Endothelial cell of umbilical vein (primary cell): ENCODE data around the gene SCAPER. TPM values are rescaled to one million over a fixed set of nuclear protein-coding genes. Genes with fewer than 3 reads are reported as not detected.

Source experiments
- BruUV-seq: library from RNA; stranded (reverse); fragments of 400-500 nt; replicated peaks from 2 replicates; lab custom pipeline; 2021; lab: Mats Ljungman, UMichigan
- CTCF ChIA-PET: fragments of 300-600, 350-600 bp; sonication (Branson Sonifier 250); formaldehyde crosslinking; loops from one replicate; lab custom pipeline; 2021; ENCODE audit warnings: antibody characterized with exemption, inconsistent platforms; lab: Charles Lee
- POLR2A ChIA-PET: fragments of 300-600, 350-600 bp; sonication (Branson Sonifier 250); formaldehyde crosslinking; loops from one replicate; lab custom pipeline; 2021; ENCODE audit warnings: antibody characterized with exemption, inconsistent platforms; lab: Charles Lee
- DNase-seq: peaks from one replicate; pipeline ENCODE4 v3.0.0-alpha.2; 2011; ENCODE audit warnings: low read depth, low spot score
- FAIRE-seq: peaks from 2 replicates; lab custom pipeline; 2011; peaks lifted over from hg19 to GRCh38; lab: Jason Lieb, UNC
- H2AFZ ChIP-seq: 2 replicates; pipeline ENCODE4 v1.6.0; 2012; ENCODE audit warnings: low read depth, low read length, control low read depth, inconsistent platforms
- H3K27ac ChIP-seq: 2 replicates; pipeline ENCODE4 v1.5.1; 2011; ENCODE audit warnings: low read depth, mild to moderate bottlenecking, control low read depth, low read length, moderate library complexity; ENCODE audit not compliant: insufficient read depth
- H3K27me3 ChIP-seq, 2 experiments: 2 replicates each; pipeline versions ENCODE4 v1.6.0 to v1.6.1; 2011; ENCODE audit warnings: low read length in 2 of 2, mixed read lengths in 1 of 2; ENCODE audit not compliant: control insufficient read depth in 2 of 2, insufficient read depth in 2 of 2
- H3K36me3 ChIP-seq, 2 experiments: 2 replicates in 1 of 2; 3 replicates in 1 of 2; pipeline ENCODE4 v1.5.1; 2011; ENCODE audit warnings: low read length in 2 of 2, mild to moderate bottlenecking in 1 of 2, moderate library complexity in 1 of 2; ENCODE audit not compliant: control insufficient read depth in 2 of 2, insufficient read depth in 2 of 2; ENCODE audit errors: extremely low read depth in 1 of 2
- H3K4me1 ChIP-seq: 3 replicates; pipeline ENCODE4 v1.5.1; 2011; ENCODE audit warnings: mild to moderate bottlenecking, low read length; ENCODE audit not compliant: control insufficient read depth, insufficient read depth; ENCODE audit errors: extremely low read depth
- H3K4me2 ChIP-seq: 2 replicates; pipeline ENCODE4 v1.6.1; 2011; ENCODE audit warnings: low read length, control low read depth, mixed read lengths; ENCODE audit not compliant: insufficient read depth
- H3K4me3 ChIP-seq, 3 experiments: fragments of 200-600 bp in 1 of 3; sonication (generic), shearing (Covaris generic) in 1 of 3; replicated peaks in 1 of 3; 2 replicates each; pipeline ENCODE4 v1.5.1; 2011 to 2016; ENCODE audit warnings: control low read depth in 3 of 3, low read length in 3 of 3, mild to moderate bottlenecking in 2 of 3, inconsistent platforms in 1 of 3, low read depth in 1 of 3, moderate library complexity in 1 of 3; ENCODE audit not compliant: insufficient read depth in 1 of 3
- H3K79me2 ChIP-seq: 2 replicates; pipeline ENCODE4 v1.6.0; 2012; ENCODE audit warnings: low read length, inconsistent platforms; ENCODE audit not compliant: control insufficient read depth, insufficient read depth
- H3K9ac ChIP-seq: replicated peaks from 2 replicates; pipeline ENCODE3; 2011; ENCODE audit warnings: low read length, control low read depth; ENCODE audit not compliant: insufficient read depth; ENCODE audit errors: extremely low read depth
- H3K9me1 ChIP-seq: replicated peaks from 3 replicates; pipeline ENCODE4 v1.6.0; 2011; ENCODE audit warnings: mild to moderate bottlenecking, low read length; ENCODE audit not compliant: control insufficient read depth, insufficient read depth; ENCODE audit errors: extremely low read depth
- H3K9me3 ChIP-seq: replicated peaks from 2 replicates; pipeline ENCODE4 v1.5.1; 2012; ENCODE audit warnings: low read length, inconsistent platforms; ENCODE audit not compliant: control insufficient read depth, insufficient read depth
- H4K20me1 ChIP-seq: replicated peaks from 2 replicates; pipeline ENCODE3; 2011; ENCODE audit warnings: mild to moderate bottlenecking, low read length; ENCODE audit not compliant: control insufficient read depth, insufficient read depth; ENCODE audit errors: extremely low read depth
- EZH2 ChIP-seq: IDR thresholded peaks from 2 replicates; pipeline ENCODE4 v1.6.1; 2012; ENCODE audit warnings: borderline replicate concordance, low read depth, mild to moderate bottlenecking, moderate library complexity, low read length, inconsistent platforms; ENCODE audit not compliant: severe bottlenecking
- FOS ChIP-seq: IDR thresholded peaks from 2 replicates; pipeline ENCODE4 v1.6.1; 2011; ENCODE audit warnings: mild to moderate bottlenecking, low read length, moderate library complexity, borderline replicate concordance; ENCODE audit not compliant: insufficient read depth
- GATA2 ChIP-seq: IDR thresholded peaks from 2 replicates; pipeline ENCODE4 v1.7.0; 2011; ENCODE audit warnings: low read depth, mild to moderate bottlenecking, moderate library complexity, mixed read lengths, low read length; ENCODE audit not compliant: insufficient read length, insufficient read depth
- JUN ChIP-seq: IDR thresholded peaks from 2 replicates; pipeline ENCODE4 v1.6.1; 2011; ENCODE audit warnings: borderline replicate concordance, low read depth; ENCODE audit not compliant: insufficient read length, insufficient read depth
- MYC ChIP-seq: IDR thresholded peaks from one replicate; pipeline ENCODE4 v1.6.1; 2011; ENCODE audit warnings: mild to moderate bottlenecking, low read depth, low read length
- POLR2A ChIP-seq: IDR thresholded peaks from 2 replicates; pipeline ENCODE4 v1.6.1; 2012; ENCODE audit warnings: low read depth, mild to moderate bottlenecking, control low read depth, low read length
- POLR2AphosphoS5 ChIP-seq: IDR thresholded peaks from 2 replicates; pipeline ENCODE4 v1.6.1; 2012; ENCODE audit warnings: low read depth, mild to moderate bottlenecking, control low read depth, low read length, moderate library complexity; ENCODE audit not compliant: insufficient read depth
- dilution Hi-C: fragments of 300-500 bp; cut with MboI; formaldehyde crosslinking; loops from one replicate; pipeline ENCODE4 v1.15.0; 2019; ENCODE audit warnings: low sequenced_read_pairs; ENCODE audit not compliant: extremely low pct_ligation_motif_present
- intact Hi-C: fragments of 100-400 bp; cut with micrococcal nuclease; formaldehyde crosslinking; loops from one replicate; pipeline ENCODE4 v1.10.0; 2022
- polyA plus RNA-seq, 4 experiments: library from polyadenylated mRNA; depleted of rRNA in 3 of 4; stranded (reverse) in 3 of 4; unstranded in 1 of 4; fragments of >200 nt; gene quantifications; 2 replicates each; pipeline versions ENCODE4 v1.2.1 to v1.2.3, GENCODE V29; 2011 to 2012; ENCODE audit warnings: missing spikeins in 1 of 4
- total RNA-seq: library from RNA; stranded (reverse); gene quantifications from 2 replicates; pipeline ENCODE4 v1.2.3, GENCODE V29; 2021
- TF ChIP-seq, protein P1 (sequence below): IDR thresholded peaks from 2 replicates; pipeline ENCODE4 v1.6.1; 2011; ENCODE audit not compliant: insufficient read depth, insufficient read length
- TF ChIP-seq, protein P2 (sequence below), 2 donors: IDR thresholded peaks; 1 replicate in 1 of 2; 2 replicates in 1 of 2; pipeline ENCODE4 v1.5.1; 2011; ENCODE audit warnings: low read length in 2 of 2, mild to moderate bottlenecking in 2 of 2, moderate library complexity in 2 of 2, control low read depth in 1 of 2, inconsistent platforms in 1 of 2, low read depth in 1 of 2; ENCODE audit not compliant: insufficient read depth in 1 of 2; ENCODE audit errors: extremely low read depth in 1 of 2

SCAPER gene
- total and polyA plus RNA-seq, 2 donors (not counting 3 experiments of a cell fraction or from before 2014, with no cell fraction given), result 2.7 to 12.7 TPM

DNA sequence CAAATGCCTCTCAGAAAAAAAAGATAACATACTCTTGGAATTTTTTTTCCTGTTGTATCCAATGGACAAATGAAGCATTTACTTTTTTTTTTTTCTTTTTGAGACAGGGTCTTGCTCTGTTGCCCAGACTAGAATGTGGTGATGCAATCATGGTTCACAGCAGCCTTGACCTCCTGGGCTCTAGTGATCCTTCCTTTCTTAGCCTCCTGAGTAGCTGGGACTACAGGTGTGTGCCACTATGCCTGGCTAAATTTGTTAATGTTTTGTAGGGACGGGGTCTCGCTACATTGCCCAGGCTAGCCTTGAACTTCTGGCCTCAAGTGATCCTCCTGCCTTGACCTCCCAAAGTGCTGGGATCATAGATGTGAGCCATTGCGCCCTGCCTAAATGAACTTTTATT, 401.3 kb downstream of the SCAPER start:
- BruUV-seq, result no TSS peak
- Histone ChIP-seq H2AFZ (no peak overlapping the region), H4K20me1 (no peaks in the 10 kb centered on the region), H3K27me3 (no peaks in the 10 kb centered on the region), H3K4me2 (no peak overlapping the region), H3K79me2 (no peaks in the 10 kb centered on the region), H3K9me1 (no peaks in the 10 kb centered on the region), H3K4me3 (no peak overlapping the region), H3K27ac (no peak overlapping the region), H3K9ac (no peak overlapping the region), H3K4me1 (no peaks in the 10 kb centered on the region), H3K9me3 (no peaks in the 10 kb centered on the region), H3K36me3 (no peaks in the 10 kb centered on the region)
- no peak for DNase-seq
- no peak for FAIRE-seq
- POLR2A ChIA-PET, result no interaction called here
- dilution Hi-C loops, result no loop called here
- CTCF ChIA-PET, result interaction anchor here (1.9 to 2.3 kb wide), 2 partner anchors 9 to 15 kb away, joined by 5 to 8 read pairs; no protein-coding TSS in a partner anchor
- no peak for TF ChIP-seq FOS
- TF ChIP-seq GATA2, result no peak
- TF ChIP-seq, protein P1, sequence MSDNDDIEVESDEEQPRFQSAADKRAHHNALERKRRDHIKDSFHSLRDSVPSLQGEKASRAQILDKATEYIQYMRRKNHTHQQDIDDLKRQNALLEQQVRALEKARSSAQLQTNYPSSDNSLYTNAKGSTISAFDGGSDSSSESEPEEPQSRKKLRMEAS, result no peak
- no peak for TF ChIP-seq POLR2A
- TF ChIP-seq EZH2, result no peak
- no peak for TF ChIP-seq MYC
- TF ChIP-seq POLR2AphosphoS5, result no peak
- intact Hi-C loops, result no loop called here

DNA sequence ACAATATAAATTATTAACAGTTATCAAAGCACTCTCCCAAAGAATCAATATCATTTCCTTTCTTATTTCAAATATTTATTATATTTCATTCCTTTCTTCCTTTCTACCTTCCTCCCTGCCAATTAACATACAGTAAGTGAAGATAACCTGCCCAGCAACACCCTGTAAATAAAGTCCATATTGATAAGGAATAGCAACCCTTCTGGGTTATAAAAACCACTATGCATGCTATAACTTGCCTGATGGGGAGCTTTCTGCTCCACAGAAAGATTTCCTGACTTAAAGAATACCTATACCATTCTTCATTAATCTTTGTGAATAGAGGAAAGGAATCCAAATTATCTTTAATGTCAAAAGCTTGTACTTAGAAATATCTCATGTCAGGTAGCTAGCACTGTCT, 402.0 kb downstream of the SCAPER start:
- Histone ChIP-seq H3K9me1 (no peaks in the 10 kb centered on the region), H3K79me2 (no peaks in the 10 kb centered on the region), H3K4me3 (no peak overlapping the region), H3K9me3 (no peaks in the 10 kb centered on the region), H3K27ac (no peak overlapping the region), H3K4me1 (no peaks in the 10 kb centered on the region), H3K27me3 (no peaks in the 10 kb centered on the region), H4K20me1 (no peaks in the 10 kb centered on the region), H2AFZ (no peak overlapping the region), H3K36me3 (no peaks in the 10 kb centered on the region), H3K9ac (no peak overlapping the region), H3K4me2 (no peak overlapping the region)
- POLR2A ChIA-PET, result no interaction called here
- intact Hi-C loops (no loop called here), dilution Hi-C loops (no loop called here)
- CTCF ChIA-PET, result interaction anchor here (1.1 to 2.3 kb wide), 3 partner anchors 9 to 15 kb away, joined by 3 to 8 read pairs (median 5); no protein-coding TSS in a partner anchor
- no TSS peak for BruUV-seq
- TF ChIP-seq, protein P1, result no peak
- no peak for TF ChIP-seq EZH2
- TF ChIP-seq POLR2AphosphoS5, result no peak
- no peak for TF ChIP-seq GATA2
- TF ChIP-seq JUN, result no peak
- TF ChIP-seq MYC, result no peak
- TF ChIP-seq POLR2A, result no peak
- TF ChIP-seq FOS, result no peak
- TF ChIP-seq, protein P2, sequence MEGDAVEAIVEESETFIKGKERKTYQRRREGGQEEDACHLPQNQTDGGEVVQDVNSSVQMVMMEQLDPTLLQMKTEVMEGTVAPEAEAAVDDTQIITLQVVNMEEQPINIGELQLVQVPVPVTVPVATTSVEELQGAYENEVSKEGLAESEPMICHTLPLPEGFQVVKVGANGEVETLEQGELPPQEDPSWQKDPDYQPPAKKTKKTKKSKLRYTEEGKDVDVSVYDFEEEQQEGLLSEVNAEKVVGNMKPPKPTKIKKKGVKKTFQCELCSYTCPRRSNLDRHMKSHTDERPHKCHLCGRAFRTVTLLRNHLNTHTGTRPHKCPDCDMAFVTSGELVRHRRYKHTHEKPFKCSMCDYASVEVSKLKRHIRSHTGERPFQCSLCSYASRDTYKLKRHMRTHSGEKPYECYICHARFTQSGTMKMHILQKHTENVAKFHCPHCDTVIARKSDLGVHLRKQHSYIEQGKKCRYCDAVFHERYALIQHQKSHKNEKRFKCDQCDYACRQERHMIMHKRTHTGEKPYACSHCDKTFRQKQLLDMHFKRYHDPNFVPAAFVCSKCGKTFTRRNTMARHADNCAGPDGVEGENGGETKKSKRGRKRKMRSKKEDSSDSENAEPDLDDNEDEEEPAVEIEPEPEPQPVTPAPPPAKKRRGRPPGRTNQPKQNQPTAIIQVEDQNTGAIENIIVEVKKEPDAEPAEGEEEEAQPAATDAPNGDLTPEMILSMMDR (IDR thresholded peaks at IDR 0.05; ENCODE audit: extremely low read depth in 1 of 2, insufficient read depth in 1 of 2, low read depth in 1 of 2, low read length in 2 of 2), result no peak
- DNase-seq (no peak), FAIRE-seq (no peak)
